GM18505 (cell line): ENCODE measurements around the gene FRMD4A.
"Not testable (repeated sequence)": the region's sequence is repeated elsewhere in the genome, so short reads cannot be mapped to it uniquely, and the experiment has no call there.

ENCODE experiments used
- ATAC-seq: cut with Tn5 transposase; IDR thresholded peaks from one replicate; pipeline ENCODE4 v1.9.1; 2021; ENCODE audit not compliant: unreplicated experiment
- POLR2A ChIP-seq: IDR thresholded peaks from 4 replicates; pipeline ENCODE4 v1.6.1; 2011; ENCODE audit warnings: borderline replicate concordance; ENCODE audit not compliant: insufficient read depth, insufficient read length; ENCODE audit errors: extremely low read depth

FRMD4A gene

DNA sequence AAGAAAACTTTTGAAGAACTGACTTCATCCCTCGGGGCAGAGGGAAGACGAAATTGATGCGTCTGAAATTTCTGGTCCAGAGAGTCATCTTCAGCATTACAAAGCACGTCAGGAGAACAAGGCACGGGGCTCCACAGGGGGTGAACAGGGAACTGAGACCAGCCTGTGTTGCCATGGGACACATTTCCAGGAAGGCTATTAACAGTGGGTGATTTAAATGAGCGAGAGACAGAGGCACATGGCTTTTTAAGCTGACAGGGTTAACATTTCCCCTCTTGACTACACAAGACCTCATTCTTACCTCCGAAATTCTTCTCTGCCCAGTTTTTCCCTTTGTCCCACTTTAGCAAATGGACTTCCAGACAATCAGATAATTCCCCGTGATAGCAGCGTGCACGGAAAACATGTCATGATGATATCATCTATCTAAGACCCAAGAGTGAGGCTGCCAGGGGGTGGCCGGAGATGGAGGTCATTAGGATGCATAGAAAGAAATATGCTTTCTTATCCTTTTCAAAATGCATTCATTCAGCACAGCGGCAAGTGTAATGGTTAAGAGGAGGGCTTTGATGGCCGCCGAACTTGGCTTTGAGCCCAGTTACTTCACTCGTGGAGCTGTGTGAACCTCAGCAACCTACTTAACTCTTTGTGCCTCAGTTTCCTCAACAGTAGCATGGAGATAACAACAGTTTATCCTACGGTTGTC, 496.0 kb downstream of the FRMD4A start:
- TF ChIP-seq POLR2A = no peak
- ATAC-seq = no peak

DNA sequence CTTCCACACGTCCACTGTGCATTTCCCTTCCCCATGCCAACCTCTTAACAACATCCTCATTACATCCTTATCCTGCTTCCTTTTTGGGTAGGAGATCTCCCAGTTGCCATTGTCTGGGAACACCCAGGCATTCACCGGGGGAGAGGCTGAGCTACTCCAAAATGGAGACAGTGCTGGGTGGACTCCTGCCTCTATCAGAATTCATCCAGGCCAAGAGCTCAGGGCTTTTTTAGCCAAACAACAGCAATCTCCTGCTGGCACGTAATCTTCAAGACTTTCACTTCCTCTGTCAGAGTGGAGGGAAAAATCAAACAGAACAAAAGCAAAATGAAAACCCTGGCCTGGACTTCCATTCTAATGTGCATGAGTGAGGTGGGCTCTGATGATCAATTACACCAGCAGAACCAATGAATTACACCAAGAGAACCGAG, 499.0 kb downstream of the FRMD4A start:
- ATAC-seq = peak; percentile 76
- TF ChIP-seq POLR2A = no peak

- ATAC-seq = no peak
- TF ChIP-seq POLR2A = no peak
Measured at GRCh38 chr10:13830385-13830784, 500.3 kb downstream of the FRMD4A start.

- no peak for TF ChIP-seq POLR2A
- ATAC-seq = no peak
Measured at GRCh38 chr10:13829790-13830189, 500.9 kb downstream of the FRMD4A start.

DNA sequence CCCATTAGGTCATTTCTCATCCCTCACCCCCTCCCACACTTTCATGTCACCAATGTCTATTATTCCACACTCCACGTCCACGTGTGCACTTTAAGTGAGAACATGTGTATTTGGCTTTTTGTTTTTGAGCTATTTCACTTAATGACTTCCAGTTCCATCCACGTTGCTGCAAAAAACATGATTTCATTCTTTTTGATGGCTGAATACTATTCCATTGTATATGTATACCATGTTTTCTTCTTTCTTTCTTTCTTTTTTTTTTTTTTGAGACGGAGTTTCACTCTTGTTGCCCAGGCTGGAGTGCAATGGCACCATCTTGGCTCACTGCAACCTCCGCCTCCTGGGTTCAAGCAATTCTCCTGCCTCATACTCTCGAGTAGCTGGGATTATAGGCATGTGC, 502.4 kb downstream of the FRMD4A start:
- ATAC-seq = not testable (repeated sequence)

- TF ChIP-seq POLR2A = no peak
Measured at GRCh38 chr10:13827076-13827797, 503.5 kb downstream of the FRMD4A start.

DNA sequence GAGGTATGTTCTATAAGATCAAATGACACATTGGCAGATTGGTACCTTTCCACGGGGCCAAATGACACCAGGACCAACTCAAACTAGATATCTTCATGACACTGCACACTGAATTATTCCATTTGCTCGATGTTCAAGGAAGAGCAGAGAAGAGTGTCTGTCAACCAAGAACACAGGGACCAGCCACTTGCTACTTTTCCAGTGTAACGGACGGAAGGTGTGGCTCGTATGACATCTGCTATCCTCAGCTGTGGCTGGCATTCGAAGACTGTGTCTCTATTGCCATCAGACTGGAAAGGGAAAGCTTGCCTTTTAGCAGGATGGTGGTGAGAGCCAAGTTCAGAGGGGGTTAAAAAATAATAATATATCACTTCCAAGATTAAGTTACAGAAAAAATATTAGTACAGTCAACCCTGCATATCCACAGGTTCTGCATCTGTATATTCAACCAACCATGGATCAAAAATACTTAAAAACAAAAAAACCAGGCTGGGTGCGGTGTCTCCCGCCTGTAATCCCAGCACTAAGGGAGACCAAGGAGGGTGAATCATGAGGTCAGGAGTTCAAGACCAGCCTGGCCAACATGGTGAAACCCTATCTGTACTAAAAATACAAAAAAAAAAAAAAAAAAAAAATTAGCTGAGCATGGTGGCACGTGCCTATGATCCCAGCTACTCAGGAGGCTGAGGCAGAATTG, 506.9 kb downstream of the FRMD4A start:
- ATAC-seq = no peak
- TF ChIP-seq POLR2A = no peak

More at GRCh38 chr10:13827076-13827797, 503.5 kb downstream of the FRMD4A start:
- ATAC-seq = no peak

DNA sequence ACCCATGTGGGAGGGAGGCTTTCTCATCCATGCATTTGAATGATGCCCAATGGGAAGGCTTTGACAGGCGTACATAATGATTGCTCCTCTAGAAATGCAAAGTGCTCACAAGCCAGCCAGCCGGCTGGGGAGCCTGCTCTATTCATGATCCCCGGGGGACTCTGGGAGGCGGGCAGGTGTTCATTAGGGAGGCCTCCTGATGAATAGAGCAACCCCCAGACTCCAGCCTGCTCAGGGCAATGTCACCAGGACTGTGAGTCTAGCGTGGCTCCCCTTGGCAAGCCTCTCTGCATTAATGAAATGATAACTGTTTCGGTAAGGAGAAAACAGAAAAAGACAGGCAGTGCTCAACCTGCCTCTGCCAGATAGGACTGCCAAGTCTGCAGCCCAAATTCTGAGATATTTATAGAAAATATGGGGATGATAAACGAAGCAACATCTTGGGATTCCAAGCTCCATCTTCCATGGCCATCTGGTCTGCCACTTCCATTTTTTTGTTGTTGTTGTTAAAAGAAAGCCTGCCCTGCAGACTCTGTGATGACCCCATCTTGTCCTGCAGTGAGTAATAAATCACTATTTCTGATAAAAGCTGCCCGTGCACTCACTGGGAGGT, 507.5 kb downstream of the FRMD4A start:
- ATAC-seq = no peak
- TF ChIP-seq POLR2A = no peak

GRCh38 chr10:13822490-13822889, 508.2 kb downstream of the FRMD4A start:
- ATAC-seq = no peak
- no peak for TF ChIP-seq POLR2A

DNA sequence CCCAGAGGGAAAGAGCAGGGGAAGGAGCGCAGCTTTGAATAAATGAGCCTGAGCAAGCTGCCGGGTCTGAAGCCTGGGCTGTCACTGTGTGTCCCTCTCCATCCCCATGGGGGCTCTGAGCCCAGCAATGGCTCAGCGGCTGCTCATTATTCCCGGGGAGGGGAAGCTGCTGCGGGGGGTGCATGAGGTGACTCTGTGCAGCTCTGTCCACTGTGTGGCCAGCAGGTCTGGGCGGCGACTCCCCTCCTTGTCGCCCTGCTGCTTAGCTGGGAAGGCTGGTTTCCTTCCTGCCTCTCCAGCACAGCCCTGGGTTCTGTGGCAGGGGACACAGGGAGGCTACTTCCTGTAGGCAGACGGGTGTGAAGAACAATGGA, 509.8 kb downstream of the FRMD4A start:
- TF ChIP-seq POLR2A = no peak
- ATAC-seq = no peak

- no peak for TF ChIP-seq POLR2A
- ATAC-seq = no peak
Measured at GRCh38 chr10:13820119-13820963, 510.4 kb downstream of the FRMD4A start.

DNA sequence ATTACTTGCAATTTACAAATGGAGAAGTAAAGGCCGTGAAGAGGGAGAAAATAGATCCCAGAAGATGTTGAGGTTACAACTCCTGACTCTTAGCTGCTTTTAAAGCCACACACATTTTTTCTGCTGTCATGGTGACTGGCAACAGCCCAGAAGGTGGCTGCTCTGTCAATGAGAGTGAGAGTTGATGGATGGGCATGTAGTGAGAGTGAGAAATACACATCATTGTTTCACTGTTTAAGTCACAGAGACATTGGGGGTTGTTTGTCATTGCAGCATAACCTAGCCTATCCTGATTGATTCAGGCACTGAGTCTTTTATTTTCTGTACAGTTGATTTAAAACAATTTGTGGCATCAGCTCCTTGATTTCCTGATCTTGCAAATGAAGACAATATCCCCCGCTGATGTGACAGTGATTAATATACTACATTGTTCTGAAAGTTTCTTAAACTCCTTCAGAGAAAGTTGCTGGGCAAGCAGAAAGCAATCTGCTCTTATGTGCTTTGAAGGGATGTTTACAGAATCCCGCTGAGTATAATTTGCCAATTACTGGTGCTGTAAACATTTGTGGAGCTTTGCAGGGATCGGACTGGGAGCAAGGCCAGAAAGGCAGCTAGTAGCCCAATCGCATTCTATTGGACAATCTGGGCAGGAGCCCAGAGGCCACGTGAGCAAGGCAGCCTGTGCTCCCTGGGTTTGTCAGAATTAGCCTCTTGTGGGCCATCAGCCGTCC, 514.4 kb downstream of the FRMD4A start:
- ATAC-seq = no peak
- no peak for TF ChIP-seq POLR2A
